Esophagus squamous epithelium (tissue), 5 donors: Measurements from ENCODE around the gene HSPA2. TPM values are rescaled to one million over a fixed set of nuclear protein-coding genes. Genes with fewer than 3 reads are reported as not detected.
A peak's percentile ranks its signal among the peaks of the same experiment; 100 is the strongest.

Source experiments
- DNase-seq: peaks from one replicate; lab custom pipeline; 2025; lab: John Stamatoyannopoulos, UW
- H3K27ac ChIP-seq, 4 donors: fragments of 200-600 bp; sonication (generic); one replicate each; pipeline ENCODE4 v1.5.1; 2016 to 2019; ENCODE audit warnings: mild to moderate bottlenecking in 1 of 4
- H3K27me3 ChIP-seq, 4 donors: fragments of 200-600 bp; sonication (generic); 1 replicate in 3 of 4; 2 replicates in 1 of 4; pipeline versions ENCODE4 v1.5.1 to v1.6.0; 2017 to 2021; ENCODE audit warnings: antibody characterized with exemption in 1 of 4
- H3K36me3 ChIP-seq, 3 donors: fragments of 200-600 bp; sonication (generic); one replicate each; pipeline ENCODE4 v1.5.1; 2016 to 2019
- H3K4me1 ChIP-seq, 3 donors: fragments of 200-600 bp; sonication (generic); one replicate each; pipeline ENCODE4 v1.5.1; 2017 to 2019
- H3K4me3 ChIP-seq, 4 donors: fragments of 200-600 bp; sonication (generic); 1 replicate in 3 of 4; 2 replicates in 1 of 4; pipeline ENCODE4 v1.5.1; 2016 to 2019; ENCODE audit warnings: mild to moderate bottlenecking in 2 of 4, moderate library complexity in 1 of 4
- H3K9me3 ChIP-seq, 3 donors: fragments of 200-600 bp; sonication (generic); one replicate each; pipeline ENCODE4 v1.5.1; 2016 to 2019
- CTCF ChIP-seq, 6 experiments: fragments of 450-650 bp in 4 of 6; fragments of 200-600 bp in 2 of 6; sonication (generic) in 2 of 6; IDR thresholded peaks; one replicate each; pipeline ENCODE4 v1.5.1; 2016 to 2019; ENCODE audit warnings: antibody characterized with exemption in 6 of 6, mild to moderate bottlenecking in 4 of 6, moderate library complexity in 4 of 6
- POLR2A ChIP-seq, 4 donors: fragments of 450-650 bp; IDR thresholded peaks; one replicate each; pipeline ENCODE4 v1.6.1; 2017; ENCODE audit warnings: antibody characterized with exemption in 4 of 4, mild to moderate bottlenecking in 4 of 4, moderate library complexity in 3 of 4
- WGBS, 2 donors: methylation state at CpG; one replicate each; pipeline ENCODE4 v1.1.5; 2018; 5-methylcytosine and 5-hydroxymethylcytosine counted together
- intact Hi-C: fragments of 100-400 bp; cut with DNase I; formaldehyde crosslinking; loops from one replicate; pipeline ENCODE4 v1.15.0; 2022
- total RNA-seq, 4 donors: library from RNA; depleted of rRNA; stranded (reverse); fragments of >200 nt; gene quantifications; one replicate each; pipeline ENCODE4 v1.1.0, GENCODE V29; 2016
- donor health status: DM: yes; HTN: yes; CAD: no.

HSPA2 gene
- total RNA-seq, 4 donors from 2014 or later = 18.9 to 130 (median 74.5) TPM

GRCh38 chr14:64549016-64549415 is 8.5 kb downstream of the HSPA2 start:
- Histone ChIP-seq H3K4me1 (peaks cover 8 to 30% (median 9%) of the 10 kb centered on the region in 3 donors), H3K27me3 (peaks cover 0 to 7% (median 0%) of the 10 kb centered on the region in 4 donors), H3K27ac (peak overlapping the region in 2 of 4 donors; percentile 73 to 84), H3K36me3 (no peaks in the 10 kb centered on the region), H3K9me3 (no peaks in the 10 kb centered on the region), H3K4me3 (no peak overlapping the region)
- intact Hi-C loops = no loop called here
- no peak for DNase-seq
- TF ChIP-seq POLR2A (IDR thresholded peaks at IDR 0.05) (no peak), CTCF (IDR thresholded peaks at IDR 0.05) (no peak)
- WGBS, 2 donors = 41 to 67% methylated on average over 1 of the region's 1 CpG

DNA sequence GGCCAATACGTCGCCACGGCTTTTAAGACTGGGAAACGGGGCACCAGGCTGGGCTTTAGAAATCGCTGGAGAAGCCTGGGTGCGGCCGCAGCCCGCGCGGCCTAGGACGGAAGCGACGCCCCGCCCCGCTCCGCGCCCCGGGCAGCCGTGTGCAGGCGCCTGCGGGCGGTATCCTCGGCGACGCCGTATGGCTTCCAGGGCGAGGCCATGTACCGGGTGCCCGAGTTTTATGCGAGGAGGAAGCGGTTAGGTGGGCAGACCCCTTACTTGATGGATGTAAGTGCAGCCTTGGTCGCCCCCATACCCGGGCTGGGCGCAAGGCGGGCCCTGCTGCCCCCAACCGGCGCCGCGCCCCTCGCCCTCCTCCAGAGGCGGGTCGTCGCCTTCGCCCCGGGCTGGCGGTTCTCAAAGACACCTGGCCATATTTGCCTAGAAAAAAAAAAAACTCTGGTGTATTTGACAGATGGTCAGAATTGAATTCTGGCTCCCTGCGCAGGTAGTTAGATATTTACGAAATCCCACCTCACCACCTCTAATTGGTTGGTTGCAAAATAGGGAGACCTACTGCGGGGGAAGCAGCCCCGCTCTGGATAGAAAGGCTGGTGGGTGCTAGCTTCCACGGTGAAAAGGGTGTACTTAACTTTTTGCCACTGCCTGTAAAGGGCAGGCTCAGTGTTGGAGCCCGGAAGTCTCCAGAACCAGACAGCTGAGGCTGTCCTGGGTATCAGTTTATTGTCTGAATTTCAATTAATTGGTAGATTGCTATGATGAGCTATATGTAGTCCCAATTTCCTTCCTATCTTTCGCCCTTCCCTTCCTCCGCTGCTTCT is 9.5 kb downstream of the HSPA2 start, which contains the start of gene PPP1R36:
TSS of gene PPP1R36 (plus strand) at position 171 of the 830 bp plus-strand sequence. CDS start at position 208, 37 bp downstream.
- intact Hi-C loops = no loop called here
- H3K27me3 ChIP-seq = peaks cover 0 to 7% (median 0%) of the 10 kb centered on the region in 4 donors
- H3K4me3 ChIP-seq = peak within 1 kb of the TSS; percentile 17 to 65 (median 49)
- peaks cover 8 to 22% (median 9%) of the 10 kb centered on the region in 3 donors for H3K4me1 ChIP-seq
- TF ChIP-seq CTCF (IDR thresholded peaks at IDR 0.05) (peak in 1 of 6 experiments; percentile 3), POLR2A (IDR thresholded peaks at IDR 0.05) (no peak)
- H3K9me3 ChIP-seq = no peaks in the 10 kb centered on the region
- no peak for DNase-seq
- 20 to 42% methylated on average over 8 of the region's 54 CpGs for WGBS, 2 donors
- H3K36me3 ChIP-seq = no peaks in the 10 kb centered on the region
- H3K27ac ChIP-seq = peak within 1 kb of the TSS in 3 of 4 donors; percentile 40 to 84 (median 73)

DNA sequence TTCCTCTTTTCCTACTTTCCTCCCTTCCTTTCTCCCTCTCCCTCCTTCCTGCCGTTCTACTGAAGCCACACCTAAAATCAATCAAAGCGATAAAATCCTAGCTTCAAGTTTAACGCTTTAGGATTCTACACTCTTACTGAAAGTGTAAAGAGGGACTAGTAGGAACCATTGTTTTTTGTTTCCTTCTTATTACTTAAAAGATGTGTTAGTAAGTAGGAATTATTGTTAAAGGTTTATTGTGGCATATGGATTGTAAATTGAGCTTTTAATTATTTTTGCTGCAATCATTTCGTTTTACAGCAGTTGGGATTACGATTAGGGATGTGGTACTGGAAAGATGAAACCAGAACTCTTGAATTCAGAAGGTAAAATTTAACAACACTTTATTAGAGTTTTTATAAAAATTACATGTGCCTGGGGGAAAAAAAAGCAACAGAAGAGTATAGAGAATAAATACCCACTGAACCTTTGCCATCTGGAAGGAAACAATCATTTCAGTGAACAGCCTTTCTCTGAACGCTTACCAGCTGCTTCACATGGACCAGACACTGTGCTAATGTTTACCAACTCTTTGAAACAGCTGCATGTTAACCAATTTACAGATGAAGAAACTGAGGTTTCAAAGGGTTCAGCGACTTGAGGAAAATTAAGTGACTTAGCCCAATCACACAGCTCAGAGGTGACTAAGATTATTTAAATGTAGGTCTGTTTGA is 10.2 kb downstream of the HSPA2 start:
- peak overlapping the region in 1 of 4 donors; percentile 50 for H3K4me3 ChIP-seq
- H3K36me3 ChIP-seq = no peaks in the 10 kb centered on the region
- DNase-seq = no peak
- 48 to 59% methylated on average over 7 of the region's 7 CpGs for WGBS, 2 donors
- TF ChIP-seq POLR2A (IDR thresholded peaks at IDR 0.05) = no peak
- no peak for TF ChIP-seq CTCF (IDR thresholded peaks at IDR 0.05)
- H3K27me3 ChIP-seq = peaks cover 0 to 7% (median 0%) of the 10 kb centered on the region in 4 donors
- H3K4me1 ChIP-seq = peaks cover 8 to 22% (median 9%) of the 10 kb centered on the region in 3 donors
- H3K27ac ChIP-seq = peak overlapping the region in 2 of 4 donors; percentile 73 to 84
- no peaks in the 10 kb centered on the region for H3K9me3 ChIP-seq
- intact Hi-C loops = no loop called here

DNA sequence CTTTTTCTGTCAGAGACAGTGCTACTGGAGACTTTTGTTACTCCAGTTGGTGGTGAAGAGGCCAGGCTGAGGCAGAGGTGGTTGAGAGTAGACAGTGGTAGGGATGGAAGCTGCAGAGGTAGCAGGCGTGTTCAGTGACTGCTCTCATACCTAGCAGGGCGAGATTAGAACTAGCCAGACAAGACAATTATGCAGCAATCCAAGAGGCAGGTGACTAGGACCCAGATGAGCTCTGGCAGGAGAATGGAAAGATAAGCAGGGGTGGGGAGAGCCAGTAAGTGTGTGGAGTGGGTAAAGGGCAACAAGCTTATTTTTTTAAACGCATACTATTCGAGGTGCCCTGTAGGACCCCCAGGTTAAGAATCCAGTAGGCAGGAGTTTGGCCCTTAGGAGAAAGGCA is 14.0 kb downstream of the HSPA2 start:
- Histone ChIP-seq H3K9me3 (no peaks in the 10 kb centered on the region), H3K27ac (no peak overlapping the region), H3K4me1 (peaks cover 5 to 13% (median 8%) of the 10 kb centered on the region in 3 donors), H3K36me3 (no peaks in the 10 kb centered on the region), H3K27me3 (peaks cover 0 to 7% (median 0%) of the 10 kb centered on the region in 4 donors), H3K4me3 (no peak overlapping the region)
- DNase-seq = no peak
- 74 to 77% methylated on average over 4 of the region's 4 CpGs for WGBS, 2 donors
- intact Hi-C loops = no loop called here
- TF ChIP-seq CTCF (IDR thresholded peaks at IDR 0.05) = no peak
- TF ChIP-seq POLR2A (IDR thresholded peaks at IDR 0.05) = no peak
